ENCODE measurements around the gene ENTR1.

The ENTR1 gene

GRCh38 chr9:136383436-136383835 is 27.0 kb downstream of the ENTR1 start:
- 94 to 99% methylated on average over 20 of the region's 20 CpGs for WGBS, 2 experiments (ENCODE audit: insufficient coverage in 2 of 2)
- H3K4me3 ChIP-seq (ENCODE audit: extremely low read depth, insufficient read depth, low read length, poor library complexity, severe bottlenecking): no peak overlapping the region
- no peak overlapping the region for H3K27ac ChIP-seq (ENCODE audit: low read depth, low read length, severe bottlenecking)
- no peaks in the 10 kb centered on the region for H3K9me3 ChIP-seq (ENCODE audit: control insufficient read depth, low read length)
- H3K36me3 ChIP-seq (ENCODE audit: control insufficient read depth, insufficient read depth, low read length): peaks cover 89% of the 10 kb centered on the region
- H3K4me1 ChIP-seq (ENCODE audit: control insufficient read depth, insufficient read depth, low read length, poor library complexity, severe bottlenecking): no peaks in the 10 kb centered on the region

GRCh38 chr9:136381966-136382513 is 28.4 kb downstream of the ENTR1 start:
- no peaks in the 10 kb centered on the region for H3K4me1 ChIP-seq (ENCODE audit: control insufficient read depth, insufficient read depth, low read length, poor library complexity, severe bottlenecking)
- H3K4me3 ChIP-seq (ENCODE audit: extremely low read depth, insufficient read depth, low read length, poor library complexity, severe bottlenecking): no peak overlapping the region
- no peak overlapping the region for H3K27ac ChIP-seq (ENCODE audit: low read depth, low read length, severe bottlenecking)
- peaks cover 84% of the 10 kb centered on the region for H3K36me3 ChIP-seq (ENCODE audit: control insufficient read depth, insufficient read depth, low read length)
- WGBS, 2 experiments (ENCODE audit: insufficient coverage in 2 of 2): 91 to 92% methylated on average over 22 to 25 of the region's 25 CpGs
- H3K9me3 ChIP-seq (ENCODE audit: control insufficient read depth, low read length): no peaks in the 10 kb centered on the region

- WGBS, 2 experiments (ENCODE audit: insufficient coverage in 2 of 2): 93 to 97% methylated on average over 8 to 9 of the region's 9 CpGs
- Histone ChIP-seq H3K27ac (ENCODE audit: low read depth, low read length, severe bottlenecking) (no peak overlapping the region), H3K4me1 (ENCODE audit: control insufficient read depth, insufficient read depth, low read length, poor library complexity, severe bottlenecking) (no peaks in the 10 kb centered on the region), H3K4me3 (ENCODE audit: extremely low read depth, insufficient read depth, low read length, poor library complexity, severe bottlenecking) (no peak overlapping the region), H3K36me3 (ENCODE audit: control insufficient read depth, insufficient read depth, low read length) (peaks cover 82% of the 10 kb centered on the region), H3K9me3 (ENCODE audit: control insufficient read depth, low read length) (no peaks in the 10 kb centered on the region)
Measured at GRCh38 chr9:136381311-136381710, 29.1 kb downstream of the ENTR1 start.

GRCh38 chr9:136380381-136380780 is 30.0 kb downstream of the ENTR1 start:
- H3K36me3 ChIP-seq (ENCODE audit: control insufficient read depth, insufficient read depth, low read length): peaks cover 80% of the 10 kb centered on the region
- no peaks in the 10 kb centered on the region for H3K4me1 ChIP-seq (ENCODE audit: control insufficient read depth, insufficient read depth, low read length, poor library complexity, severe bottlenecking)
- 96 to 98% methylated on average over 15 to 17 of the region's 17 CpGs for WGBS, 2 experiments (ENCODE audit: insufficient coverage in 2 of 2)
- H3K27ac ChIP-seq (ENCODE audit: low read depth, low read length, severe bottlenecking): no peak overlapping the region
- H3K9me3 ChIP-seq (ENCODE audit: control insufficient read depth, low read length): no peaks in the 10 kb centered on the region
- no peak overlapping the region for H3K4me3 ChIP-seq (ENCODE audit: extremely low read depth, insufficient read depth, low read length, poor library complexity, severe bottlenecking)

GRCh38 chr9:136379891-136380290 is 30.5 kb downstream of the ENTR1 start:
- Histone ChIP-seq H3K27ac (ENCODE audit: low read depth, low read length, severe bottlenecking) (no peak overlapping the region), H3K4me1 (ENCODE audit: control insufficient read depth, insufficient read depth, low read length, poor library complexity, severe bottlenecking) (no peaks in the 10 kb centered on the region), H3K4me3 (ENCODE audit: extremely low read depth, insufficient read depth, low read length, poor library complexity, severe bottlenecking) (no peak overlapping the region), H3K36me3 (ENCODE audit: control insufficient read depth, insufficient read depth, low read length) (peaks cover 80% of the 10 kb centered on the region), H3K9me3 (ENCODE audit: control insufficient read depth, low read length) (no peaks in the 10 kb centered on the region)
- 79 to 86% methylated on average over 6 to 8 of the region's 11 CpGs for WGBS, 2 experiments (ENCODE audit: insufficient coverage in 2 of 2)

- Histone ChIP-seq H3K9me3 (ENCODE audit: control insufficient read depth, low read length) (no peaks in the 10 kb centered on the region), H3K4me3 (ENCODE audit: extremely low read depth, insufficient read depth, low read length, poor library complexity, severe bottlenecking) (no peak overlapping the region), H3K27ac (ENCODE audit: low read depth, low read length, severe bottlenecking) (no peak overlapping the region), H3K4me1 (ENCODE audit: control insufficient read depth, insufficient read depth, low read length, poor library complexity, severe bottlenecking) (no peaks in the 10 kb centered on the region), H3K36me3 (ENCODE audit: control insufficient read depth, insufficient read depth, low read length) (peaks cover 77% of the 10 kb centered on the region)
- WGBS, 2 experiments (ENCODE audit: insufficient coverage in 2 of 2): 97 to 98% methylated on average over 11 of the region's 11 CpGs
Measured at GRCh38 chr9:136379401-136379800, 31.0 kb downstream of the ENTR1 start.

- H3K4me3 ChIP-seq (ENCODE audit: extremely low read depth, insufficient read depth, low read length, poor library complexity, severe bottlenecking): no peak overlapping the region
- 97 to 99% methylated on average over 16 to 18 of the region's 18 CpGs for WGBS, 2 experiments (ENCODE audit: insufficient coverage in 2 of 2)
- H3K27ac ChIP-seq (ENCODE audit: low read depth, low read length, severe bottlenecking): no peak overlapping the region
- no peaks in the 10 kb centered on the region for H3K4me1 ChIP-seq (ENCODE audit: control insufficient read depth, insufficient read depth, low read length, poor library complexity, severe bottlenecking)
- peaks cover 73% of the 10 kb centered on the region for H3K36me3 ChIP-seq (ENCODE audit: control insufficient read depth, insufficient read depth, low read length)
- no peaks in the 10 kb centered on the region for H3K9me3 ChIP-seq (ENCODE audit: control insufficient read depth, low read length)
Measured at GRCh38 chr9:136379003-136379287, 31.5 kb downstream of the ENTR1 start.

GRCh38 chr9:136378170-136379002 is 32.0 kb downstream of the ENTR1 start:
- Histone ChIP-seq H3K36me3 (ENCODE audit: control insufficient read depth, insufficient read depth, low read length) (peaks cover 67% of the 10 kb centered on the region), H3K9me3 (ENCODE audit: control insufficient read depth, low read length) (no peaks in the 10 kb centered on the region)
- 93% methylated on average over 24 of the region's 28 CpGs for WGBS, 2 experiments (ENCODE audit: insufficient coverage in 2 of 2)

GRCh38 chr9:136377341-136378169 is 32.9 kb downstream of the ENTR1 start:
- no peaks in the 10 kb centered on the region for H3K9me3 ChIP-seq (ENCODE audit: control insufficient read depth, low read length)
- no peak overlapping the region for H3K27ac ChIP-seq (ENCODE audit: low read depth, low read length, severe bottlenecking)
- WGBS, 2 experiments (ENCODE audit: insufficient coverage in 2 of 2): 93 to 97% methylated on average over 20 to 27 of the region's 32 CpGs
- H3K4me1 ChIP-seq (ENCODE audit: control insufficient read depth, insufficient read depth, low read length, poor library complexity, severe bottlenecking): peaks cover 9% of the 10 kb centered on the region
- peaks cover 59% of the 10 kb centered on the region for H3K36me3 ChIP-seq (ENCODE audit: control insufficient read depth, insufficient read depth, low read length)
- no peak overlapping the region for H3K4me3 ChIP-seq (ENCODE audit: extremely low read depth, insufficient read depth, low read length, poor library complexity, severe bottlenecking)

More at GRCh38 chr9:136378170-136379002, 32.0 kb downstream of the ENTR1 start:
- Histone ChIP-seq H3K4me3 (ENCODE audit: extremely low read depth, insufficient read depth, low read length, poor library complexity, severe bottlenecking) (no peak overlapping the region), H3K27ac (ENCODE audit: low read depth, low read length, severe bottlenecking) (no peak overlapping the region), H3K4me1 (ENCODE audit: control insufficient read depth, insufficient read depth, low read length, poor library complexity, severe bottlenecking) (peaks cover under 1% of the 10 kb centered on the region)

- Histone ChIP-seq H3K4me1 (ENCODE audit: control insufficient read depth, insufficient read depth, low read length, poor library complexity, severe bottlenecking) (peaks cover 9% of the 10 kb centered on the region), H3K4me3 (ENCODE audit: extremely low read depth, insufficient read depth, low read length, poor library complexity, severe bottlenecking) (no peak overlapping the region), H3K27ac (ENCODE audit: low read depth, low read length, severe bottlenecking) (no peak overlapping the region), H3K36me3 (ENCODE audit: control insufficient read depth, insufficient read depth, low read length) (peaks cover 50% of the 10 kb centered on the region), H3K9me3 (ENCODE audit: control insufficient read depth, low read length) (no peaks in the 10 kb centered on the region)
- WGBS, 2 experiments (ENCODE audit: insufficient coverage in 2 of 2): 98 to 100% methylated on average over 7 of the region's 8 CpGs
Measured at GRCh38 chr9:136376457-136376856, 34.0 kb downstream of the ENTR1 start.

All from mesodermal cell (in vitro differentiated cells).